GM12873 (cell line): ENCODE measurements around the gene UMAD1.

Source experiments
- TF ChIP-seq, protein P1 (sequence below): IDR thresholded peaks from 2 replicates; pipeline ENCODE4 v1.5.1; 2012; ENCODE audit warnings: low read depth, mild to moderate bottlenecking, moderate library complexity, low read length, control low read depth; ENCODE audit not compliant: insufficient read depth; ENCODE audit errors: missing control alignments

UMAD1 gene

GRCh38 chr7:7756577-7756976 lies 116.0 kb downstream of the UMAD1 start:
- TF ChIP-seq, protein P1, sequence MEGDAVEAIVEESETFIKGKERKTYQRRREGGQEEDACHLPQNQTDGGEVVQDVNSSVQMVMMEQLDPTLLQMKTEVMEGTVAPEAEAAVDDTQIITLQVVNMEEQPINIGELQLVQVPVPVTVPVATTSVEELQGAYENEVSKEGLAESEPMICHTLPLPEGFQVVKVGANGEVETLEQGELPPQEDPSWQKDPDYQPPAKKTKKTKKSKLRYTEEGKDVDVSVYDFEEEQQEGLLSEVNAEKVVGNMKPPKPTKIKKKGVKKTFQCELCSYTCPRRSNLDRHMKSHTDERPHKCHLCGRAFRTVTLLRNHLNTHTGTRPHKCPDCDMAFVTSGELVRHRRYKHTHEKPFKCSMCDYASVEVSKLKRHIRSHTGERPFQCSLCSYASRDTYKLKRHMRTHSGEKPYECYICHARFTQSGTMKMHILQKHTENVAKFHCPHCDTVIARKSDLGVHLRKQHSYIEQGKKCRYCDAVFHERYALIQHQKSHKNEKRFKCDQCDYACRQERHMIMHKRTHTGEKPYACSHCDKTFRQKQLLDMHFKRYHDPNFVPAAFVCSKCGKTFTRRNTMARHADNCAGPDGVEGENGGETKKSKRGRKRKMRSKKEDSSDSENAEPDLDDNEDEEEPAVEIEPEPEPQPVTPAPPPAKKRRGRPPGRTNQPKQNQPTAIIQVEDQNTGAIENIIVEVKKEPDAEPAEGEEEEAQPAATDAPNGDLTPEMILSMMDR = no peak

DNA sequence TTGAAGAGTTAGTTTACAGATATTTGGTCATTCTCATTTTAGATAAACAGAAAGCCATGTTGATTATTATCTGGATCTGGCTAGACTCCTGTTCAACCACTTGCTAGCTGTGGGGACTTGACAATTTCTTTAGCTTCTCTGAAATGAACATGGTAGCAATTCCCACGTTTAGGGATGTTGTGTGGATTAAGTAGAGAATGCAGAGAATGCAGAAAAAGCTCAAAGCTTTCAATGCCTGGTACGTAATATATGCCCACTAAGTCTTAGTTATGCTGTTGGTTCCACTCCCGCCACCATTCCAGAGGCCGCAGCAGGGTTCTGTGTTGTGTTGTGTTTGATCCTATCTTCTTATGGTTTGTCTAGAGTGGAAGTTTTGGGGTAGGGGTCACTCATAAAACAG lies 117.0 kb downstream of the UMAD1 start:
- TF ChIP-seq, protein P1 = no peak

GRCh38 chr7:7761340-7761973 lies 120.9 kb downstream of the UMAD1 start:
- TF ChIP-seq, protein P1 = peak; percentile 24

DNA sequence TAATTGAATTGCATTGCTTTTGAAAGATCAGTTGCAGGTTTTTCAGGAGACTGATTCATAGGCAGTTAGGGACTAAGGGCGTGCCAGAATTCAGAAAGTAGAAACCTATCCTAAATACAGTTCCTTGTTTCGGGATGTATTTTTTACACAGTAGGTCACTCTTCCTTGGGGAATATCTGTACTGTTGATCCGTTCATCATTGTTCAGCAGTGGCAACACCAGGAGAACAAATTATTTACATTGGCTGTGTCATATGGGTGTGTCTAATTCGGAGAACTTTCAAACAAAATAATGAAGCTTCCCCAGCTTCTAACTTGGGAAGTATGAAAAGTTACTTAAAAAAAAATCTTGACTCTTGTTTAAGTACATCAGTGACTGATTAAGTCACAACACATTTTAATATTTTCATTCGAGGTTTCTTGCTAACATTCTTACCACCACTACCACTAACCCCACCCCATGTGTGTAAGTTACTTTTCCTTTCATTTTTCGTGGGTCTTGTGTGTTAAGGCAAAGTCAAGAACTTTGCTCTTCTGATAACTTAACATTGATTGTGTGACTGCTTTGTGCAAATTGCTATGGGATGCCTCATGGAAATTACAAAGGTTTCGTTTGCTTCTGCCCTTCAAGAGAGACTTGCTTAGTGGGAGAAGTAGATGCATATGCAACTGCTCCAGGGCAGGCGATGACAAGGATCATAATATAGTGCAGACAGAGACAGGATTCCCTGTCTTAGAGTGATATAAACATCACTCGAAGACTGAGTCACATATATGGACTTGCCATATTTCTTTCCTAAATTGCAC lies 121.6 kb downstream of the UMAD1 start:
- TF ChIP-seq, protein P1 = no peak

- TF ChIP-seq, protein P1 = peak; percentile 33
Measured at GRCh38 chr7:7764520-7765396, 124.2 kb downstream of the UMAD1 start.

- TF ChIP-seq, protein P1 = no peak
Measured at GRCh38 chr7:7765422-7765821, 124.9 kb downstream of the UMAD1 start.

- TF ChIP-seq, protein P1 = no peak
Measured at GRCh38 chr7:7766671-7767070, 126.1 kb downstream of the UMAD1 start.
